Raji (cell line): ENCODE data around the gene PLP2.

ENCODE experiments used
- POLR2A ChIP-seq: IDR thresholded peaks from 2 replicates; pipeline ENCODE4 v1.6.1; 2011; ENCODE audit warnings: low read depth, low read length, control low read depth; ENCODE audit not compliant: insufficient read depth

Gene PLP2

GRCh38 chrX:49198540-49199314 is 27.0 kb downstream of the PLP2 start:
- no peak for TF ChIP-seq POLR2A

- TF ChIP-seq POLR2A, result no peak
These were observed 27.6 kb downstream of the PLP2 start for GRCh38 chrX:49199315-49199595.

- TF ChIP-seq POLR2A, result peak; percentile 88
These were observed 28.4 kb downstream of the PLP2 start, which contains the start of gene SYP for GRCh38 chrX:49199906-49200771. SYP (minus strand) TSS chrX:49200193; CDS start chrX:49200186, 7 bp downstream.

- TF ChIP-seq POLR2A, result no peak
These were observed 30.3 kb downstream of the PLP2 start for GRCh38 chrX:49202022-49202421.

GRCh38 chrX:49203536-49203935 is 31.8 kb downstream of the PLP2 start:
- no peak for TF ChIP-seq POLR2A

- TF ChIP-seq POLR2A, result no peak
These were observed 32.3 kb downstream of the PLP2 start for GRCh38 chrX:49204017-49204416.

GRCh38 chrX:49204709-49205108 is 33.0 kb downstream of the PLP2 start:
- no peak for TF ChIP-seq POLR2A

GRCh38 chrX:49205443-49205842 is 33.7 kb downstream of the PLP2 start:
- no peak for TF ChIP-seq POLR2A

- no peak for TF ChIP-seq POLR2A
These were observed 34.8 kb downstream of the PLP2 start for GRCh38 chrX:49206543-49206942.

GRCh38 chrX:49208399-49208798 is 36.7 kb downstream of the PLP2 start:
- no peak for TF ChIP-seq POLR2A

GRCh38 chrX:49209434-49210251 is 37.9 kb downstream of the PLP2 start:
- TF ChIP-seq POLR2A, result no peak

- TF ChIP-seq POLR2A, result no peak
These were observed 38.7 kb downstream of the PLP2 start for GRCh38 chrX:49210406-49210805.

GRCh38 chrX:49211074-49211473 is 39.4 kb downstream of the PLP2 start:
- no peak for TF ChIP-seq POLR2A

GRCh38 chrX:49212209-49212608 is 40.5 kb downstream of the PLP2 start:
- no peak for TF ChIP-seq POLR2A

- TF ChIP-seq POLR2A, result no peak
These were observed 41.2 kb downstream of the PLP2 start for GRCh38 chrX:49212861-49213260.
